ENCODE results near the gene CWH43.

Gene CWH43

DNA sequence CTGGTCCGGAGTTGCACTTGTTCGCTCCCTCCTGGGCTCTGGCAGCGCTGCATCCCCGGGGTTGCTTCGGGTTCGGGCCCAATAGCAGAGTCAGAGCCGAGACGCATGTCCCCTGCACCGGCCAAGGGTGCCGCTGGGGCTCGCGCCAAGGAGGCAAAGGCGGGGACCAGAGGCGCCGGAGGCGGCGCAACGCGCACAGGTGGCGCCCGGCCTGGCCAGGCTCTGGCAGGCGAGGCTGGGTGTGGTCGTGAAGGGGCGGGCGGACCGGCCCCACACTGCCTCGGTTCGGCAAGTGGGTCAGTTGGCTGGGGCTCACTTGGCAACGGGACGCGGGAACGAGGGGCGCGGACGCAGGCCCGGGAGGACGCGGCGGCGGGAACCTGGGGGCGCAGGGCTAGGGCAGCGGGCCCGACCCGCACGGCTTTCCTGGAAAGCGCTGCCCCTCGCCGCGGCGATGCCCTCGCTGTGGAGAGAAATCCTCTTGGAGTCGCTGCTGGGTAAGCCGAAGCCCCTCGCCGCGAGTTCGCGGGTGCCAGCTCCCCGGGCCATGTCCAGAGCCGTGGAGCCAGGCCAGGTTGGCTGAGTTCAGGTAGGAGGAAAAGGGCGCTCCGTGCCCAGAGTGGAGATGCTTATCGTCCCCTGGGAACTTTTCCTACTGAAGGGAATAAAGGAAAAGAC is at the start of gene CWH43:
Gene CWH43, plus strand, starts transcription at position 300 of the 678 bp plus-strand sequence. Its CDS starts 155 bp downstream, at position 455.
- no peak within 1 kb of the TSS for H3K27ac Mint-ChIP-seq
- DNase-seq, result peak; percentile 17
- peak within 1 kb of the TSS; percentile 36 for H3K4me3 Mint-ChIP-seq
- no peaks in the 10 kb centered on the region for H3K4me1 Mint-ChIP-seq
- H3K9me3 Mint-ChIP-seq, result peaks cover 47% of the 10 kb centered on the region
- no peaks in the 10 kb centered on the region for H3K36me3 Mint-ChIP-seq (ENCODE audit: low read depth)
- TF ChIP-seq, protein P1, sequence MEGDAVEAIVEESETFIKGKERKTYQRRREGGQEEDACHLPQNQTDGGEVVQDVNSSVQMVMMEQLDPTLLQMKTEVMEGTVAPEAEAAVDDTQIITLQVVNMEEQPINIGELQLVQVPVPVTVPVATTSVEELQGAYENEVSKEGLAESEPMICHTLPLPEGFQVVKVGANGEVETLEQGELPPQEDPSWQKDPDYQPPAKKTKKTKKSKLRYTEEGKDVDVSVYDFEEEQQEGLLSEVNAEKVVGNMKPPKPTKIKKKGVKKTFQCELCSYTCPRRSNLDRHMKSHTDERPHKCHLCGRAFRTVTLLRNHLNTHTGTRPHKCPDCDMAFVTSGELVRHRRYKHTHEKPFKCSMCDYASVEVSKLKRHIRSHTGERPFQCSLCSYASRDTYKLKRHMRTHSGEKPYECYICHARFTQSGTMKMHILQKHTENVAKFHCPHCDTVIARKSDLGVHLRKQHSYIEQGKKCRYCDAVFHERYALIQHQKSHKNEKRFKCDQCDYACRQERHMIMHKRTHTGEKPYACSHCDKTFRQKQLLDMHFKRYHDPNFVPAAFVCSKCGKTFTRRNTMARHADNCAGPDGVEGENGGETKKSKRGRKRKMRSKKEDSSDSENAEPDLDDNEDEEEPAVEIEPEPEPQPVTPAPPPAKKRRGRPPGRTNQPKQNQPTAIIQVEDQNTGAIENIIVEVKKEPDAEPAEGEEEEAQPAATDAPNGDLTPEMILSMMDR (IDR thresholded peaks at IDR 0.05), result no peak
- H3K27me3 Mint-ChIP-seq (ENCODE audit: low read depth, poor library complexity), result peaks cover 79% of the 10 kb centered on the region

DNA sequence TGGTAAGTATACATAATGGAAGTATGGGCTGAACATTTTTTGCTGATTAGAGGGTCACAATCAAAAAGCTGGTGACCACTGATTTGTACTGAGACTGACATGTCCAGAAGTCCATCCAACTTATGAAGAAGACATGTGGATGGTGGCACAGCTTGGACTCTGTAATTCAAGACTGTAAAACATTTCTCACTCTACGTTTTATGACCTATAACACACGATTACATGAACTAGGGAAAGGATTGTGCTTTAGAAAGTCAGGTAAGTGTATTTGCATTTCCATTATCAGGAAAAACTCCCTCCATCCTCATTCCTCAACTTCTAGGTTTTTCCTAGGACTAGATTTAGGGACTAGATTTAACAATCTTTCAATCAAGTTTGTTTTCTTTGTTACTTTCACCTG is 49.0 kb upstream of the CWH43 start:
- Mint-ChIP-seq H3K4me1 (no peaks in the 10 kb centered on the region), H3K36me3 (ENCODE audit: low read depth) (no peaks in the 10 kb centered on the region), H3K27ac (no peak overlapping the region), H3K27me3 (ENCODE audit: low read depth, poor library complexity) (no peaks in the 10 kb centered on the region), H3K4me3 (no peak overlapping the region), H3K9me3 (peaks cover 4% of the 10 kb centered on the region)
- no peak for DNase-seq
- TF ChIP-seq, protein P1 (IDR thresholded peaks at IDR 0.05), result no peak

GRCh38 chr4:48938831-48939230 is 47.2 kb upstream of the CWH43 start:
- DNase-seq, result no peak
- TF ChIP-seq, protein P1 (IDR thresholded peaks at IDR 0.05), result no peak
- Mint-ChIP-seq H3K36me3 (ENCODE audit: low read depth) (no peaks in the 10 kb centered on the region), H3K27ac (no peak overlapping the region), H3K4me3 (no peak overlapping the region), H3K4me1 (no peaks in the 10 kb centered on the region), H3K9me3 (peaks cover 4% of the 10 kb centered on the region), H3K27me3 (ENCODE audit: low read depth, poor library complexity) (peaks cover 6% of the 10 kb centered on the region)

GRCh38 chr4:48939785-48940184 is 46.3 kb upstream of the CWH43 start:
- H3K9me3 Mint-ChIP-seq, result peaks cover 4% of the 10 kb centered on the region
- peaks cover 8% of the 10 kb centered on the region for H3K27me3 Mint-ChIP-seq (ENCODE audit: low read depth, poor library complexity)
- H3K36me3 Mint-ChIP-seq (ENCODE audit: low read depth), result no peaks in the 10 kb centered on the region
- H3K4me1 Mint-ChIP-seq, result no peaks in the 10 kb centered on the region
- TF ChIP-seq, protein P1 (IDR thresholded peaks at IDR 0.05), result no peak
- no peak for DNase-seq
- no peak overlapping the region for H3K27ac Mint-ChIP-seq
- H3K4me3 Mint-ChIP-seq, result no peak overlapping the region

- DNase-seq, result no peak
- Mint-ChIP-seq H3K27ac (no peak overlapping the region), H3K4me1 (no peaks in the 10 kb centered on the region), H3K36me3 (ENCODE audit: low read depth) (no peaks in the 10 kb centered on the region), H3K27me3 (ENCODE audit: low read depth, poor library complexity) (peaks cover 8% of the 10 kb centered on the region), H3K4me3 (no peak overlapping the region), H3K9me3 (no peaks in the 10 kb centered on the region)
- TF ChIP-seq, protein P1 (IDR thresholded peaks at IDR 0.05), result no peak
These were observed 42.7 kb upstream of the CWH43 start for GRCh38 chr4:48943387-48943786.

GRCh38 chr4:48944252-48944651 is 41.8 kb upstream of the CWH43 start:
- no peaks in the 10 kb centered on the region for H3K9me3 Mint-ChIP-seq
- H3K4me1 Mint-ChIP-seq, result no peaks in the 10 kb centered on the region
- no peak overlapping the region for H3K27ac Mint-ChIP-seq
- TF ChIP-seq, protein P1 (IDR thresholded peaks at IDR 0.05), result no peak
- no peaks in the 10 kb centered on the region for H3K36me3 Mint-ChIP-seq (ENCODE audit: low read depth)
- peaks cover 8% of the 10 kb centered on the region for H3K27me3 Mint-ChIP-seq (ENCODE audit: low read depth, poor library complexity)
- no peak for DNase-seq
- no peak overlapping the region for H3K4me3 Mint-ChIP-seq

Data from nephron progenitor cell (in vitro differentiated cells).